ENCODE measurements around the gene ANGPTL4. TPM values are rescaled to one million over a fixed set of nuclear protein-coding genes. Genes with fewer than 3 reads are reported as not detected.
A peak's percentile ranks its signal among the peaks of the same experiment; 100 is the strongest.

Gene ANGPTL4
- total and polyA plus RNA-seq, 9 of the 15 experiments (the other 6 are each of a cell fraction or from before 2014, with no cell fraction given) = 0.05 to 0.77 (median 0.22) TPM; not detected in 4

DNA sequence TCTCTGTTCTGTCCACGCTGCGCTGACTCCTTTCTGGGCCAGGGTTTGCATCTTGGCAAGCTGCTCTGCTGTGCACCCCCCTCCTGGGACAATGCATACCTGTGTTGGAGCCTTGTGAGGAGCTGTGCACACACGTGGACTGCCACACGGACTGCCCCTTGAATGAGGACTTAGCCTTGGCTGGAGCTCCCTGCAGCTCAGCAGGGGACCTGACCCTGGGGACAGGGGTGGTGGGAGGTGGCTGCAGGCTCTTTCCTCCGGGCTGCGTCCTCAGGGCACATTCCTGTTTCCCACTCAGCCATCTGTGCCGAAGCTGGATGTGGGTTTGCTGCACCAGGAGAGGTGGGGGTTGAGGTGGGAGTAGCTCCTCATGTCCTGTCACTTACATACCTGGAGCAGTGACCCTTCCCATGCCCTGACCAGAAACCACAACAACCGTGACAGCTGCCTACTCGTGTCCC lies 34.4 kb downstream of the ANGPTL4 start:
- WGBS (ENCODE audit: insufficient coverage, low coverage, missing lambda C conversion rate) = 60% methylated on average over 9 of the region's 9 CpGs
- H3K9me1 ChIP-seq (ENCODE audit: control insufficient read depth, insufficient read depth, low read length) = peaks cover 9% of the 10 kb centered on the region
- TF ChIP-seq XRCC5 (IDR thresholded peaks at IDR 0.05; ENCODE audit: low read depth, low read length) (no peak), SIX5 (IDR thresholded peaks at IDR 0.05; ENCODE audit: borderline replicate concordance in 1 of 2, insufficient read depth in 1 of 2, low read depth in 1 of 2, low read length in 2 of 2) (no peak), ZNF143 (CRISPR knock-in tag; IDR thresholded peaks at IDR 0.05) (no peak), ZBTB7A (IDR thresholded peaks at IDR 0.05; ENCODE audit: borderline replicate concordance, control insufficient read depth, low read depth, low read length) (no peak), NRF1 (conservative IDR thresholded peaks at IDR 0.05 in 1 of 2, IDR thresholded peaks at IDR 0.05 in 1 of 2) (no peak), ZNF764 (CRISPR knock-in tag; IDR thresholded peaks at IDR 0.05; ENCODE audit: low read depth) (no peak), RUNX1 (IDR thresholded peaks at IDR 0.05; ENCODE audit: low read depth) (no peak), HDAC2 (IDR thresholded peaks at IDR 0.05) (no peak), CC2D1A (IDR thresholded peaks at IDR 0.05) (no peak), PHF8 (IDR thresholded peaks at IDR 0.05; ENCODE audit: borderline replicate concordance, low read length) (no peak), ZSCAN32 (CRISPR knock-in tag; IDR thresholded peaks at IDR 0.05) (no peak)
- TF ChIP-seq, protein P1, sequence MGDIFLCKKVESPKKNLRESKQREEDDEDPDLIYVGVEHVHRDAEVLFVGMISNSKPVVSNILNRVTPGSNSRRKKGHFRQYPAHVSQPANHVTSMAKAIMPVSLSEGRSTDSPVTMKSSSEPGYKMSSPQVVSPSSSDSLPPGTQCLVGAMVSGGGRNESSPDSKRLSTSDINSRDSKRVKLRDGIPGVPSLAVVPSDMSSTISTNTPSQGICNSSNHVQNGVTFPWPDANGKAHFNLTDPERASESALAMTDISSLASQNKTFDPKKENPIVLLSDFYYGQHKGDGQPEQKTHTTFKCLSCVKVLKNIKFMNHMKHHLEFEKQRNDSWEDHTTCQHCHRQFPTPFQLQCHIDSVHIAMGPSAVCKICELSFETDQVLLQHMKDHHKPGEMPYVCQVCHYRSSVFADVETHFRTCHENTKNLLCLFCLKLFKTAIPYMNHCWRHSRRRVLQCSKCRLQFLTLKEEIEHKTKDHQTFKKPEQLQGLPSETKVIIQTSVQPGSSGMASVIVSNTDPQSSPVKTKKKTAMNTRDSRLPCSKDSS (IDR thresholded peaks at IDR 0.05; ENCODE audit: low read depth, partially characterized antibody) = no peak
- TF ChIP-seq, protein P2, sequence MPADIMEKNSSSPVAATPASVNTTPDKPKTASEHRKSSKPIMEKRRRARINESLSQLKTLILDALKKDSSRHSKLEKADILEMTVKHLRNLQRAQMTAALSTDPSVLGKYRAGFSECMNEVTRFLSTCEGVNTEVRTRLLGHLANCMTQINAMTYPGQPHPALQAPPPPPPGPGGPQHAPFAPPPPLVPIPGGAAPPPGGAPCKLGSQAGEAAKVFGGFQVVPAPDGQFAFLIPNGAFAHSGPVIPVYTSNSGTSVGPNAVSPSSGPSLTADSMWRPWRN (IDR thresholded peaks at IDR 0.05; ENCODE audit: low read depth) = no peak
- TF ChIP-seq, protein P3, sequence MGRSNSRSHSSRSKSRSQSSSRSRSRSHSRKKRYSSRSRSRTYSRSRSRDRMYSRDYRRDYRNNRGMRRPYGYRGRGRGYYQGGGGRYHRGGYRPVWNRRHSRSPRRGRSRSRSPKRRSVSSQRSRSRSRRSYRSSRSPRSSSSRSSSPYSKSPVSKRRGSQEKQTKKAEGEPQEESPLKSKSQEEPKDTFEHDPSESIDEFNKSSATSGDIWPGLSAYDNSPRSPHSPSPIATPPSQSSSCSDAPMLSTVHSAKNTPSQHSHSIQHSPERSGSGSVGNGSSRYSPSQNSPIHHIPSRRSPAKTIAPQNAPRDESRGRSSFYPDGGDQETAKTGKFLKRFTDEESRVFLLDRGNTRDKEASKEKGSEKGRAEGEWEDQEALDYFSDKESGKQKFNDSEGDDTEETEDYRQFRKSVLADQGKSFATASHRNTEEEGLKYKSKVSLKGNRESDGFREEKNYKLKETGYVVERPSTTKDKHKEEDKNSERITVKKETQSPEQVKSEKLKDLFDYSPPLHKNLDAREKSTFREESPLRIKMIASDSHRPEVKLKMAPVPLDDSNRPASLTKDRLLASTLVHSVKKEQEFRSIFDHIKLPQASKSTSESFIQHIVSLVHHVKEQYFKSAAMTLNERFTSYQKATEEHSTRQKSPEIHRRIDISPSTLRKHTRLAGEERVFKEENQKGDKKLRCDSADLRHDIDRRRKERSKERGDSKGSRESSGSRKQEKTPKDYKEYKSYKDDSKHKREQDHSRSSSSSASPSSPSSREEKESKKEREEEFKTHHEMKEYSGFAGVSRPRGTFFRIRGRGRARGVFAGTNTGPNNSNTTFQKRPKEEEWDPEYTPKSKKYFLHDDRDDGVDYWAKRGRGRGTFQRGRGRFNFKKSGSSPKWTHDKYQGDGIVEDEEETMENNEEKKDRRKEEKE (IDR thresholded peaks at IDR 0.05; ENCODE audit: borderline replicate concordance in 1 of 2, control insufficient read depth in 1 of 2, low read depth in 2 of 2, low read length in 1 of 2) = no peak
- in situ Hi-C loops (cut with MboI) (loop anchor here (5.0 kb wide), 1 partner anchor 41 kb away; no protein-coding TSS in a partner anchor), intact Hi-C loops (cut with micrococcal nuclease) (no loop called here)
- ATAC-seq (no peak), FAIRE-seq (no peak), DNase-seq (ENCODE audit: extremely low read depth in 1 of 4, low spot score in 3 of 4) (no peak)
- H2AFZ ChIP-seq (ENCODE audit: low read depth, low read length) = no peak overlapping the region
- peaks cover 36% of the 10 kb centered on the region for H3K79me2 ChIP-seq (ENCODE audit: control insufficient read depth, insufficient read depth, low read length)
- H3K4me1 ChIP-seq (replicated peaks in 1 of 2; ENCODE audit: control insufficient read depth in 2 of 2, insufficient read depth in 2 of 2, low read length in 2 of 2) = peaks cover 12 to 57% of the 10 kb centered on the region in 2 experiments; a peak in 4 of 5 replicates
- H4K20me1 ChIP-seq (replicated peaks; ENCODE audit: control insufficient read depth, insufficient read depth, low read length) = peaks cover 35% of the 10 kb centered on the region
- no peak overlapping the region for H3K4me2 ChIP-seq (ENCODE audit: insufficient read depth, low read length)
- CTCF ChIA-PET (ENCODE audit: low intra/inter-chr PET ratio) = no interaction called here
- BruUV-seq (replicated peaks) = no TSS peak
- peak overlapping the region in 1 of 2 experiments; percentile 3; a peak in 1 of 4 replicates for H3K9ac ChIP-seq (ENCODE audit: insufficient read depth in 1 of 2, low read depth in 2 of 2, low read length in 2 of 2)
- POLR2A ChIA-PET = interaction anchor here (0.7 to 1.3 kb wide), 3 partner anchors 12 to 64 kb away, joined by 3 to 4 read pairs (median 3); partner anchors contain the start of gene MARCHF2
- H3K36me3 ChIP-seq (ENCODE audit: control insufficient read depth, insufficient read depth, low read length) = peaks cover 28% of the 10 kb centered on the region; the same call in 1 of the 3 replicates
- no peak overlapping the region for H3K27ac ChIP-seq (ENCODE audit: extremely low read depth, low read depth, low read length)
- no peaks in the 10 kb centered on the region for H3K27me3 ChIP-seq (ENCODE audit: control insufficient read depth in 2 of 2, insufficient read depth in 2 of 2, low read length in 2 of 2)
- H3K9me3 ChIP-seq (replicated peaks; ENCODE audit: control insufficient read depth, insufficient read depth, low read depth, low read length) = no peaks in the 10 kb centered on the region
- H3K4me3 ChIP-seq = no peak overlapping the region
